HG03442 (cell line): ENCODE measurements around the gene SLC24A1.

Experiments
- ATAC-seq: cut with Tn5 transposase; IDR thresholded peaks from one replicate; pipeline ENCODE4 v1.9.1; 2021; ENCODE audit warnings: mild to moderate bottlenecking, moderate library complexity; ENCODE audit not compliant: unreplicated experiment

Gene SLC24A1

DNA sequence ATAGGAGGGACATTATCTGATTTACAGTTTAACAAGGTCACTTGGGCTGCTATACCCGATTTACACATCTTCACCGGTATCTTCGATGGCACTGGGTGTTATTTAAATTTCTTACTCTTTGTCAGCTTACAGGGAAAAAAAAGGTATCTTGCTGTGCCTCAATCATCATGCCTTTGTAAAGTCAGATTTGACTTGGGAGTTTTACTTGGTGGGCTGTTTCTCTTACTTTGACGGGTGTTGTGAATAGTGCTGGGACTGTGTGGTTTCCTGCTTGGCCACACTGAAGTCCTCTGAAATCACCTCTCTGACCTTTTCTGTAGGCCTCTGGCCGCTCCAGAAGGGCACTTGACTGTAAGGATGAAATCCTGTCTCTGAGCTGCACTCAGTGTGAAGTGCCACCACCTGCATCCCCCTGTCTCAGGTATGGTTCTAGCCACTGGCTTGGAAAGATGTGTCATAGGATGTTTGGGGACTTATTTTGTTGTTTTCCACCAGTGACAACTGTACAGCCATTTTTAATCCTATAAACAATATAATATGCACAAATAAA, 3.1 kb upstream of the SLC24A1 start:
- ATAC-seq = no peak

DNA sequence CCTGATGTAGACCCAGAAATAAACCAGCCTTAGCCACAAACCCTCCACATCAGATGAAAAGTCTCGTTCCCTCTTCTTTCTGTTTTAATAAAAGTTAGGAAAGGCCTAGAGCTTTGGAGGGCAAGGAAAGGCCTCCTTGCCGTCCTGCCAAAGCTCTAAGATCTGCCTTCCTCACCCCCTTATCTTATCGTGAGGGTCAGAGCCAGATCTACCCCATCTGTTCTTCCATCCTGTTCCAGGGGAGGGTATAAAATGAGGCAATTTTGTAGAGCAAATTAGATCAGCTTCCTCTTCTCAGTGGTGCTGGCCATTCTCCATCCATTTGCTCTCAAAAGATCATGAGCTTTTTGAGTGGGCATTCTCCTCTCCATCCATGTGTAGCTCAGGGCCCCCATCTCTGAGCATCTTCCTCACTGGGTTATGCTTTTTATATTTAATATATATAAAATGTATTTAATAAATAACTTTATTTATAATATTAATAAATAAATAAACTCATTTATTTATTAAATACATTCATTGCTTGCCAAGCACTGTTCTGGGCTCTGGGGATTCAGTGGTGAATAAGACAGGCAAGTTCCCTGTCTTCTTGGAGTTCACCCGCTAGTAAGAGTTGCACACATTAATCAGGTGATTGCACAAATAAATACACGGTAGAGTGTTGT, 2.0 kb upstream of the SLC24A1 start:
- ATAC-seq = no peak

DNA sequence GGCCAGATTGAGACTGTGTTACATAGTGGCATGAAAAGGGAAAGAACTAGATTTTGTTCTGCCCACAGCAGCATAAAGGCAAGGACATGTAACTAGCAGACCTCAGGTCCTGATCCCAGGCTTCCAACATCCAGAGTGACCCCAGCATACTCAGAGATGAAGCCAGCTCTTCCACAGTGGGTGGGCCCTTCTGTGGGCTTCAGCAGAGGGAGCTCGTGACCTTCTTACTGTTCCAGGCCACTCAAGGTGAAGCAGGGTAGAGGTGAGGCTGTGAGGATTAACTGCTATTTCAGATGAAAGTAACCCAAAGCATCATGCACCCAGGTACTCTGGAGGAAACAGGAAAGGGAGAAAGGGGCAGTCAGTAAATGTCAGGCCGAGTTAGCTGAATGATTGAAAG, 905 bp upstream of the SLC24A1 start:
- no peak for ATAC-seq

DNA sequence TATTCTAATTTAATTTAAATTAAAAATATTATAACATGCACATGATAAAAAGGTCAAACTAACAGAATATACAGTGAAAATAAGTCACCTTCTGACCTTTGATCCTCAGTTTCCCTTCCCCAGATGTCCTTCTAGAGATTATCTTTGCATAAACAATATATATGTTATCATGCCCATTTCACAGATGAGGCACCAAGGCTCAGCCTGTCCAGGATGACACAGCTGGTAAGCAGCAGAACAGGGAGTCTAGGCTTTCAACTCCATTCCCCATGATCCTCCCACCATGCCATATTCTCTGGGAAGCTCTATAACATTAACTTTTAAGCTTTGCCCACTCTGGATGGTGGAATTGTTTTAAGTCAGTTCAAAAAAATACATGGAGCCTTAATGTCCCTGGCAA, 1.4 kb downstream of the SLC24A1 start:
- ATAC-seq = no peak

DNA sequence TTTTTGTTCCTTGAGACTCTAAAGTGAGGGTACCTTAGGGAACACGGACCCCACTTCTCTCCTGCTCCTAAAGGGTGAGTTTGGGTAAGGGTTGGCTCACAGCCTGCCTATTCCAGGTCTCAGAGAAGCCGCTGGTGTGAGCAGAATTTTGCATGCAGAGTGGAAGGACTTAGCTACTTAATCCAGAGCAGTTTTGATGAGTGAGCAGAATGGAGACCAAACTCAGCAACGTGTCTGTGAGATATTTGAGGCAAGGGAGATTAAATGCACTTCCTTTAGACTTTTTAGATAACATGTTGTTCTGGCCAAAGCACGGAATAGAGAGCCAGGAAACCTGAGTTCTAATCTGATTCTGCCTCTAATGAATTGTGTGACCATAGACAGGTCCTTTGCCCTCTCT, 5.1 kb downstream of the SLC24A1 start:
- ATAC-seq = no peak

DNA sequence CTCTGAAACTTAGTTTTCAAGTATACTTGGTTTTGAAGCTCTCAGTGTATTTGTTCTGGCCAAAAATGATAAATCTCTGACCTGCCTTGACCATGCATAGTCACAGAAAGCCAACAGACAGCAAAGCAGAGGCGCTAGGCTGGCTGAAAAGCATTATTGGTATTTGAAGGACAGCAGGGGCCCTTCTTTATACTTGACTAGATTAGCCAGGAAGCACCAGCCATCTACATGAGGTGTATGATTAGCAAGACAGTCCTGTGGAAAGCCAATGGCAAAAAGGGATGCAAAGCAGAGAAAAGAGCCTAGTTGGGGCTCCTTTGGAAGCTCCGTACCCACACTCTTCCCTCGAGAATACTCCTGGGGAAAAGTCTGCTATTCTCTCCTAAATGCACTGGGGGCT, 7.8 kb downstream of the SLC24A1 start:
- ATAC-seq = no peak

DNA sequence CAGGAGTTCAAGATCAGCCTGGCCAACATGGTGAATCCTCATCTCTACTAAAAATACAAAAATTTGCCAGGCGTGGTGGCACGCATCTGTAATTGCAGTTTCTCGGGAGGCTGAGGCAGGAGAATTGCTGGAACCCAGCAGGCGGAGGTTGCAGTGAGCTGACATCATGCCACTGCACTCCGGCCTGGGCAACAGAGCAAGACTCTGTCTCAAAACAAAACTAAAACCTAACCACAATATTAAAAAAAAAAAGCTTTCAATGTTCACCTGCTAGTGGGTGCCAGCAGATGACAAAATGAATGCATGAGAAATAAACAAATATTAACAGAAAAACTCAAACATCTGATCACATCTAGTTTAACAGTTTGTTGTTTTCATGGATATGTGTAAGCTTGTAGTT, 9.0 kb downstream of the SLC24A1 start:
- ATAC-seq = peak; percentile 41

DNA sequence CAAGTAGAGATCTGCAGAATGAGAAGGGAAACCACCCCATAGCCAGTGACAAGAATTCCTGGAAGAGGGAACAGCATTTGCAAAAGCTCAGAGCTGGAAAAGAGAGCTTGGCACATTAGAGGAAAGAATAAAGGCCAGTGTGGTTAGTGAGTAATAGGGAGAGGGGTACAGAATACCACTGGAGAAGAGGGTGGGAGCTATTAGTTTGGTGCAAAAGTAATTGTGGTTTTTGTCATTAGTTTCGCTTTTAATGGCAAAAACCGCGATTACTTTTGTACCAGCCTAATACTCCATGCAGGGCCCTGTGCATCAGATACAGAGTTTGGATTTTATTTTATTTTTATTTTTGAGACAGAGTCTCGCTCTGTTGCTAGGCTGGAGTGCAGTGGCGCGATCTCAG, 9.8 kb downstream of the SLC24A1 start:
- no peak for ATAC-seq

DNA sequence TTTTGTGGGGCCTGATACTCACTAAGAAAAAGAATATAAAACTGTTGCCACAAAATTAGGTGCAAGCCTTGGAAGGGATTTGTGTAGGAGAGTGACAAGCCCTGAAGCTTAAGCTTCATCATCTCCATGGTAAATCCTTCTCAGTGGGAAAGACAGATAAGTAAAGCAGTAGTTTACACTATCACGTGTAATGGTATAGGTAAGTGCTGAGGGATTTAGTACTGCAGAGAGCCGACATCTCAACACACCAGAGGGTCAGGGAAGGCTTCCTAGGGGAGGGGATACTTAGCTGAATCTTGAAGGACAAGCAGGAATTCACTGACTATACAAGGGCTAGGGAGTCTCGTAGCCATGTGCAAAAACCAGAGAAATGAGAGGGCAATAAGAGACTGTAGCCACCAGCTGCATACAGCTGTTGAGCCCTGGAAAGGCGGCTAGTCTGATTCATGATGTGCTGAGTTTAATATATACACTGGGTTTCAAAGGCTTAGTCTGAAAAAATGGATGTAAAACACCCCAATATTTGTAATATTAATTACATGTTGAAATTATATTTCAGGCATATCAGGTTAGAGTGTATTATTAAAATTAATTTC, 11.1 kb downstream of the SLC24A1 start:
- no peak for ATAC-seq

DNA sequence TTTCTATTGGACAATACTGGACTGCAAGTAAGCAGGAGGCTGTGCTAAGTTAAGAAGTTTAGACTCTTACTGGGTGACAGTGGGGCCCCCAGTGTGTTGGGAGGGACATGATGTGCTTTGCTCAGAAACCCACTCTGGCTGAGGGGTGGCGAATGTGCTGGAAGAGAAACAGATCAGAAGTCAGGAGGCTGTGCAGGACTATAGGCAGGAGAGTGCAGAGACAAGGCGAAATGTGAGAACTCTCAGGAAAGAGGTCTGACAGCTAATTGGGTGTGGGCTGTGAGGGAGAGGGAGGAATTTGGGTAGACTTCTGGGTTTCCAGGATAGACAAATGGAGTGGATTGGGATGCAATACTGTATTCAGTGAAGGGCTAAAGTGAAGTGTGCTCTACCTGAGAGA, 12.0 kb downstream of the SLC24A1 start:
- no peak for ATAC-seq

DNA sequence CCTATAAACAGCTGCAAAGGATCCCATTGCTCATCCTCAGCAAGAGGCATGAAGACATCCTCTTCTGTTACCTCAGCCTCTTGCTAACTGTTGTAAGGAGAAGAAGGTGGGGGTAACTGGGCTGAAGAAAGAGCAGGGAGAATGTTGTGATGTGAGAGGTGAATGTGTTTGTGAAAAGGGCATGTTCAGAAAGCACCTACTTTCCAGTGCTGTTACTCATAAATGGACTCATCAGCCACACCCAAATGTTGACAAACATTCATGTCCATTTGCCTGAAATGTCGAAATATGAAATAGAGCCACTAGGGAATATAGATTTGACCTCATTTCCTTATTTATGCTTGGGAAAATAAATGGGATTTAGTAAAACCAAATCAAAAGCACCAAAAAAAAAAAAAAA, 12.6 kb downstream of the SLC24A1 start:
- no peak for ATAC-seq

DNA sequence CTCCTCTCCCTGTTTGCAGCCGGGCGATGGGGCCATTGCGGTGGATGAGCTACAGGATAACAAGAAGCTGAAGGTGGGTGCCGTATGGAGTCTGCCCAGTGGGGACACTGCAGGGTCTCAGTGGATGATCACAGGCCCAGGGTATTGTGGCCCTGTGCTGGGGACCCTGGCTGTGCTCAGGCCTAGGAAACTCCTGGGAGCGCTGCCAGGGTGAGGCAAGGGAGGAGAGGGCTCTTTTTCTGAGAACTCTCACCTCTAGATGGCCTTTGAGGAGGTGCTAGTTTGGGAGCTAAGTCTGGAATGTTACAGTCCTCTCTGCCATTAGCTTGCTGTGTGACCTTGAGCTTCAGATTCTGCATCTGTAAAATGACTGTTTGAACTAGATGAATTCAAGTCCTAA, 16.4 kb downstream of the SLC24A1 start:
- no peak for ATAC-seq

DNA sequence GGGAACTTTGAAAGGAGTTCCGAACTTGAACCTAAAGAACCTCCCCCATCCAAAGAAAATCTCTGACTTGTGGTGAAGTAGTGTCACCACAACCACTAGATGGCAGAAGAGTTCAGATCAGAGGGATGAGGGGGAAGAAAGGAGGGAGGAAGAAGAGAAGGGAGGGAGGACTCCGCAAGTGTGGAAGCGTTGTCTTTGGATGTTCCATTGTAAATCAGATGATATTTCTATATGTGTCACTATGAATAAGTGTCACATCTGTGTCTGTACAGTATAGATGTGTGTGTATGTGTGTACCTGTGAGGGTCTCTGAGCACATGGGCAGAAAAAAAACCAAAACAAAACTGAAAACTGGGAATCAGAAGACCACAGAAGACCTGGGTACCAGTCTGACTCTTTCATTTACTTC, 16.9 kb downstream of the SLC24A1 start:
- ATAC-seq = no peak

DNA sequence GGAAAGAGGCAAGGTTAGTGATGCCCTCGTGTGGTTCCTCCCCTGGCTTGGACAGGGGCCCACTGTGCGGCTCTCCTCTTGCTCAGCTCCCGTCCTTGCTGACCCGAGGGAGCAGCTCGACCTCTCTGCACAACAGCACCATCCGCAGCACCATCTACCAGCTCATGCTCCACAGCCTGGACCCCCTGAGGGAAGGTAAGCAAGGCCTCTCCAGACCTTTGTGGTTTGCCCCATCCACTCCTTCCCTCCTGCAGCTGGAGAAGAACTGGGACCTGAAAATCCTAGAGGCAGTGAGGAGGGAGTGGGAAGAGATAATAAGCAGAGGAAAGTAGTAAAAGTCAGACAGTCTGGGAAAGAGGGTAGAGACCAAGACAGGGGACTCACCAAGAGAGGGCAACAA, 17.8 kb downstream of the SLC24A1 start:
- ATAC-seq = no peak

DNA sequence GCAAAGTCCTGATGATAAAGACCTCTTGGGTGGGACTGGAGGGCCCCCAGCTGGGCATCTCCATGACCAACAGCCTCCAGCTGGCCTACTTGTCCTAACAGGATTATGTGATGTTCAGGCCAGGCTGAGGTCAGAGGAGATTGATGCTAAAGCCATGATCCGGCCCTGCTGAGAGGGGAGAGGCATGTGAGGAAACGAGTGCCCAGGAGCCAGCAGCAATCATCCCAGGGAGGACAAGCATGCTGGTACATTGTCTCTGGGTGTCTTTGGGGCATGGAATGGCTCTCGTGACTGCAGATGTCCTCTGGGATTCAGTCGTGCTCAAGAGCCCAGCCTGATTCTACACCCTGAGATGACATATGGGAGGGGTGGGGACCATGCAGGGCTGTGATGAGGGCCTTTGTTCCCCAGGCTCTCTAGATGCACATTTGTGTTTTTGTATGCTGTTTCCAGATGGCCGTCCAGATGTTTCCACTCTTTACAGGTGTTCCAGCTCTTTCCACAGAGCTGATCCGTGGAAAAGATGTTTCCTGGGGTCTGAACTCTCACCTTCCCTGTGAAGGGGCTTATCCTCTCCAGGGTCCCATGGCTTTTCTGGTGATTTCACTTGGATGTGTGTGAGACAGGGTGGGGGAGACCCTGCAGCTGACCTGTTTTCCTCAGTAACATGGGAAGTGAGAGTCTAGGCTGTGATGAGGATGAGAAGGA, 20.2 kb downstream of the SLC24A1 start:
- ATAC-seq = no peak

DNA sequence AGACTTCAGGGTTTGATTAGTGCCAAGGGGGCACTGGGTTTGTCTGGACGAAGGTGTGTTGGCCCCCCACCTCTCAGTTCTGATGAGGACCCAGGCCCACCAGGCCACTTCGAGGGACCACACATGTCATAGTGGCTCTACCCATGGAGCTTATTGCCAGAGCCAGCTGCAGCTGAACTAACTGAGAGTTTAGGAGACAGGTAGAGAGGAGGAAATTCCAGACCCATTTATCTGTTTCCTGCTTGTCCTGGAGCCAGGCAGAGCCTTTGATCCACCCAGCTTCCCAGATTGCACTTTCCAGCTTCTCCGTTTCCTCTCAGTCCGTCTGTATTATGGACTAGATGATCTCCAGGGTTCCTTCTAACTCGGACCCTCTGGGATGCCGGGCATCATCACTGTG, 20.9 kb downstream of the SLC24A1 start:
- no peak for ATAC-seq

DNA sequence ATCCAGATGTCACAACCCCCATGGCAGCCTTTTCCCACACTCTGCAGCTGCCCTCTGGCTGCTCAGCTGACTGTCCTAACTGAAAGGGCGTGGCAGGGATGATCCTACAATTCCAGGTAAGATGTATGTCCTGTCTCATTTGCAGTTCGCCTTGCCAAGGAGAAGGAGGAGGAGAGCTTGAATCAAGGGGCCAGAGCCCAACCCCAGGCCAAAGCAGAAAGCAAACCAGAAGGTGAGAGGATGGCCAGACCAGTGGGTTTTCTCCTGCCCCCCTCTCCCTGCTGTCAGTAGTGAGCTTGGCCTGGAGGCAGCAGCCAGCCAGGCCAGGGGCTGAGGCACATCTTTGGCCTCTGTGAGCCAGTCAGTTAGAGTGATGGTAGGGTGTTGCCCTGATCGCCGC, 22.5 kb downstream of the SLC24A1 start:
- no peak for ATAC-seq

DNA sequence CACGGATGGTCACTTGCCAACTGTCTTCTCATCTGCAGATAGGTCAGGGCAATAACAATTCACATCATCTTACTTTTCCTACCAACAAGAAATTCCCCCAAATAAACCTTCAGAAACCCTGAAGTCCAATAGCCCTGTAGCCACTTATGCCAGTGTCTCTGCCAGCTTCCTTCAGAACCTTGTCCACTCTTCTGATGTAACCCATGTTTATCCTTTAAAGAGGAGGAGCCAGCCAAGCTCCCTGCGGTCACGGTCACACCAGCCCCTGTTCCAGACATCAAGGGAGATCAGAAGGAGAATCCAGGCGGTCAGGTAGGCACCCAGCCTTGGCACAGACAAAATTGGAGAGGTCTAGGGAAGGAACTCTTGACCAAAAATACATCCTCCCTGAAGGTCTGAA, 23.7 kb downstream of the SLC24A1 start:
- no peak for ATAC-seq

DNA sequence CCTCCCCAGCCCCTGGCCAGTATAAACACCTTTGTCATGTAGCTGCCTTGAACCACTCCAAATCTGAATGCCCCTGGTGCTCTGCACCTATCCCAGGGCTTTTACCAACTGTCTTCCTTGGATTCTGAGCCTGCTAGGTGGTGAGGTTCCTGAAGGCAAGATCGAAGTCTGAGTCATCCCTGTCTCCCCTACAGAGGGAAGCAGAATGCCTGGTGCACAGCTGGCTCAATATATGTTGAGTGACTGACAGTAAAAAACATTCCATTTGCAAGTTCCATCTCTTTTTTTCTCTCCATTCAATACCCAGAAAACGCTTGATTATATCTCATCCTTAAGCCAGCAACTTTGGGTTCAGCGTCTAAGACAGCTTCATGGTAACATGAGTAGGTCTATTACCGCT, 24.7 kb downstream of the SLC24A1 start:
- no peak for ATAC-seq

DNA sequence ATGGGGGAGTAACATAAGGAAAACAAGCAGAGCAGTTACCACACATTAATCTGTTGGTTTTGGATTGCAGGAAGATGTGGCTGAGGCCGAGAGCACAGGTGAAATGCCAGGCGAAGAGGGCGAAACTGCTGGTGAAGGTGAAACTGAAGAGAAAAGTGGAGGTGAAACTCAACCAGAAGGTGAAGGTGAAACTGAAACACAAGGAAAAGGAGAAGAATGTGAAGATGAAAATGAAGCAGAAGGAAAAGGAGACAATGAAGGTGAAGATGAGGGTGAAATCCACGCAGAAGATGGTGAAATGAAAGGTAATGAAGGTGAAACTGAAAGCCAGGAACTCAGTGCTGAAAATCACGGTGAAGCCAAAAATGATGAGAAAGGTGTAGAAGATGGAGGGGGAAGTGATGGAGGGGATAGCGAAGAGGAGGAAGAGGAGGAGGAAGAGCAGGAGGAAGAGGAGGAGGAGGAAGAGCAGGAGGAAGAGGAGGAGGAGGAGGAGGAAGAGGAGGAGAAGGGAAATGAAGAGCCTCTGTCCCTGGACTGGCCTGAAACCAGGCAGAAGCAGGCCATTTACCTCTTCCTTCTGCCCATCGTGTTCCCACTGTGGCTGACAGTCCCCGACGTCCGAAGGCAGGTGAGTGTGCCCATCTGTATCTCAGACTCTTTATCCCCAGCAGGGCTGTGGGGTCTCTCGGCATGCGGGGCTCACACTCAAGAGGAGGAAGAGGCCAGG, 28.7 kb downstream of the SLC24A1 start:
- no peak for ATAC-seq

DNA sequence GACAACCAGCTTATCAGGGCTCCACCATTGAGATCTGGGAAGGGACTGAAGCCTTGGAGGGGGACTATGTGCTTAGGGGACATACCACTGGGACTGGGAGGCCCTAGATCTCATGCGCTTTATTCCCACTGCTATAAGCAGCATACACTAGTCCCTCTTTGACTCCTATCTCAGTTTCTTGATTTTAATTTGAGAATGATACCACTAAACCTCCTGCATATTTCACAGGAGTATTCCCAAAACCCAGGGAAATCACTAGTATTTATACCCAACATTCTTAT, 29.2 kb downstream of the SLC24A1 start:
- no peak for ATAC-seq
